Keratinocyte (primary cell): Measurements from ENCODE around the gene GPANK1.

Source experiments
- EZH2 ChIP-seq: IDR thresholded peaks from one replicate; pipeline ENCODE4 v1.6.1; 2012; ENCODE audit warnings: inconsistent platforms, mild to moderate bottlenecking, low read length, moderate library complexity
- TF ChIP-seq, protein P1 (sequence below), 3 experiments: IDR thresholded peaks in 1 of 3; conservative IDR thresholded peaks in 1 of 3; optimal IDR thresholded peaks in 1 of 3; 2 replicates in 2 of 3; 3 replicates in 1 of 3; pipeline versions ENCODE3 to v1.5.1; 2011; ENCODE audit warnings: low read length in 3 of 3, mild to moderate bottlenecking in 3 of 3, moderate library complexity in 2 of 3, control low read depth in 1 of 3, inconsistent platforms in 1 of 3; ENCODE audit not compliant: insufficient read depth in 2 of 3; ENCODE audit errors: extremely low read depth in 1 of 3

DNA sequence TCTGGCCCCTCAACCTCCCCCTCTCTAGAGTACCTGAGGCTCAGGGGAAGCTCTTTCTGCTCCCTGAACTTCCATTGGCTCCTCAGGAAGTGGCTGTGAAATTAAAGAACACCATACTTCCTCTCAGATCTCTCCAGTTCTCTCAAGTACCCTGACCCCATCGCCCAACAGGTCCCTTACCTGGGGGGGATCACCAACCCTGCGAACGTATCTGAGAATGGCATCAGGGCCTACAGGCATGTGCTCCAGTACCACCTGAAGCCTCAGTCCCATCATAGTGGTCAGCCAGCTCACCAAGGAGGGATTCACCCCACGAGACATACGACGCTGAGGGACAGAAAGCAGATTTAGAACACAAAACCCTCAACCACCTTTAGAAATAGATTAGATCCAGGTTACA is 24.2 kb downstream of the GPANK1 start:
- no peak for TF ChIP-seq EZH2
- TF ChIP-seq, protein P1, sequence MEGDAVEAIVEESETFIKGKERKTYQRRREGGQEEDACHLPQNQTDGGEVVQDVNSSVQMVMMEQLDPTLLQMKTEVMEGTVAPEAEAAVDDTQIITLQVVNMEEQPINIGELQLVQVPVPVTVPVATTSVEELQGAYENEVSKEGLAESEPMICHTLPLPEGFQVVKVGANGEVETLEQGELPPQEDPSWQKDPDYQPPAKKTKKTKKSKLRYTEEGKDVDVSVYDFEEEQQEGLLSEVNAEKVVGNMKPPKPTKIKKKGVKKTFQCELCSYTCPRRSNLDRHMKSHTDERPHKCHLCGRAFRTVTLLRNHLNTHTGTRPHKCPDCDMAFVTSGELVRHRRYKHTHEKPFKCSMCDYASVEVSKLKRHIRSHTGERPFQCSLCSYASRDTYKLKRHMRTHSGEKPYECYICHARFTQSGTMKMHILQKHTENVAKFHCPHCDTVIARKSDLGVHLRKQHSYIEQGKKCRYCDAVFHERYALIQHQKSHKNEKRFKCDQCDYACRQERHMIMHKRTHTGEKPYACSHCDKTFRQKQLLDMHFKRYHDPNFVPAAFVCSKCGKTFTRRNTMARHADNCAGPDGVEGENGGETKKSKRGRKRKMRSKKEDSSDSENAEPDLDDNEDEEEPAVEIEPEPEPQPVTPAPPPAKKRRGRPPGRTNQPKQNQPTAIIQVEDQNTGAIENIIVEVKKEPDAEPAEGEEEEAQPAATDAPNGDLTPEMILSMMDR (optimal IDR thresholded peaks at IDR 0.05 in 1 of 3, IDR thresholded peaks at IDR 0.05 in 1 of 3, conservative IDR thresholded peaks at IDR 0.05 in 1 of 3; ENCODE audit: extremely low read depth in 1 of 3, insufficient read depth in 2 of 3, low read length in 3 of 3) = no peak
